Neural cell (in vitro differentiated cells): ENCODE results near the gene HUS1B.
A peak's percentile ranks its signal among the peaks of the same experiment; 100 is the strongest.

Source experiments
- CTCF ChIP-seq: fragments of 450-650 bp; IDR thresholded peaks from 2 replicates; pipeline ENCODE4 v1.5.1; 2014; ENCODE audit warnings: antibody characterized with exemption, mild to moderate bottlenecking, moderate library complexity; ENCODE audit not compliant: poor library complexity, severe bottlenecking
- POLR2AphosphoS5 ChIP-seq: IDR thresholded peaks from 2 replicates; pipeline ENCODE4 v1.6.1; 2012
- TAF1 ChIP-seq: IDR thresholded peaks from 2 replicates; pipeline ENCODE4 v1.6.1; 2012; ENCODE audit warnings: low read depth

- TF ChIP-seq CTCF = peak; percentile 11
- TF ChIP-seq POLR2AphosphoS5 = peak; percentile 49
- TF ChIP-seq TAF1 = no peak
Observed at GRCh38 chr6:683742-684440, 27.0 kb upstream of the HUS1B start.
